Astrocyte (in vitro differentiated cells and primary cell): ENCODE measurements around the gene NFKBIL1. TPM values are rescaled to one million over a fixed set of nuclear protein-coding genes. Genes with fewer than 3 reads are reported as not detected.

Experiments
- DNase-seq: peaks from one replicate; pipeline ENCODE4 v3.0.0-alpha.2; 2010; ENCODE audit warnings: low read depth
- FAIRE-seq: peaks from 2 replicates; lab custom pipeline; 2011; peaks lifted over from hg19 to GRCh38; lab: Jason Lieb, UNC
- H2AFZ ChIP-seq: 2 replicates; pipeline ENCODE4 v1.6.0; 2012; ENCODE audit warnings: low read depth, low read length, inconsistent platforms
- H3K27ac ChIP-seq: 2 replicates; pipeline ENCODE4 v1.5.1; 2011; ENCODE audit warnings: low read depth, low read length, inconsistent platforms
- H3K27me3 ChIP-seq: 2 replicates; pipeline ENCODE4 v1.6.0; 2011; ENCODE audit warnings: low read length, inconsistent platforms; ENCODE audit not compliant: insufficient read depth
- H3K36me3 ChIP-seq: 2 replicates; pipeline ENCODE4 v1.5.1; 2011; ENCODE audit warnings: low read length, inconsistent platforms; ENCODE audit not compliant: insufficient read depth
- H3K4me1 ChIP-seq: 2 replicates; pipeline ENCODE4 v1.5.1; 2011; ENCODE audit warnings: low read length, inconsistent platforms; ENCODE audit not compliant: insufficient read depth
- H3K4me2 ChIP-seq: 2 replicates; pipeline ENCODE4 v1.6.0; 2012; ENCODE audit warnings: low read length, inconsistent platforms
- H3K4me3 ChIP-seq: 2 replicates; pipeline ENCODE4 v1.5.1; 2011; ENCODE audit warnings: low read depth, mild to moderate bottlenecking, low read length, inconsistent platforms; ENCODE audit not compliant: insufficient read depth
- H3K79me2 ChIP-seq: 2 replicates; pipeline ENCODE4 v1.6.0; 2012; ENCODE audit warnings: mild to moderate bottlenecking, low read length, inconsistent platforms; ENCODE audit not compliant: insufficient read depth
- H3K9ac ChIP-seq: 2 replicates; pipeline ENCODE4 v1.6.0; 2012; ENCODE audit warnings: mild to moderate bottlenecking, low read length, inconsistent platforms
- H3K9me3 ChIP-seq: 2 replicates; pipeline ENCODE4 v1.5.1; 2012; ENCODE audit warnings: low read depth, mild to moderate bottlenecking, low read length, inconsistent platforms; ENCODE audit not compliant: insufficient read depth
- H4K20me1 ChIP-seq: 2 replicates; pipeline ENCODE4 v1.6.0; 2012; ENCODE audit warnings: low read length, inconsistent platforms; ENCODE audit not compliant: insufficient read depth
- H3K27ac Mint-ChIP-seq: one replicate; pipeline ENCODE4 v1.8.0; 2021; ENCODE audit warnings: mild to moderate bottlenecking, mixed read lengths; ENCODE audit not compliant: unreplicated experiment
- H3K27me3 Mint-ChIP-seq: one replicate; pipeline ENCODE4 v1.8.0; 2021; ENCODE audit warnings: low read depth, mixed read lengths; ENCODE audit not compliant: unreplicated experiment
- H3K36me3 Mint-ChIP-seq: one replicate; pipeline ENCODE4 v1.8.0; 2021; ENCODE audit warnings: low read depth, mixed read lengths; ENCODE audit not compliant: unreplicated experiment
- H3K4me1 Mint-ChIP-seq: one replicate; pipeline ENCODE4 v1.8.0; 2021; ENCODE audit warnings: low read depth, mixed read lengths; ENCODE audit not compliant: unreplicated experiment
- H3K4me3 Mint-ChIP-seq: one replicate; pipeline ENCODE4 v1.8.0; 2021; ENCODE audit warnings: mild to moderate bottlenecking, moderate library complexity, mixed read lengths; ENCODE audit not compliant: unreplicated experiment
- H3K9me3 Mint-ChIP-seq: one replicate; pipeline ENCODE4 v1.8.0; 2021; ENCODE audit warnings: mild to moderate bottlenecking, mixed read lengths; ENCODE audit not compliant: unreplicated experiment
- EZH2 ChIP-seq: IDR thresholded peaks from 2 replicates; pipeline ENCODE4 v1.6.1; 2012; ENCODE audit warnings: mild to moderate bottlenecking, low read length, inconsistent platforms; ENCODE audit not compliant: insufficient read depth
- total RNA-seq: library from RNA; stranded (reverse); gene quantifications from 2 replicates; pipeline ENCODE4 v1.2.1, GENCODE V29; 2021
- TF ChIP-seq, protein P1 (sequence below): IDR thresholded peaks from 2 replicates; pipeline ENCODE4 v1.5.1; 2011; ENCODE audit warnings: low read depth, mild to moderate bottlenecking, inconsistent platforms, low read length, moderate library complexity; ENCODE audit not compliant: insufficient read depth

NFKBIL1 gene
- total RNA-seq, 1 donor from 2014 or later: 20.4 TPM

DNA sequence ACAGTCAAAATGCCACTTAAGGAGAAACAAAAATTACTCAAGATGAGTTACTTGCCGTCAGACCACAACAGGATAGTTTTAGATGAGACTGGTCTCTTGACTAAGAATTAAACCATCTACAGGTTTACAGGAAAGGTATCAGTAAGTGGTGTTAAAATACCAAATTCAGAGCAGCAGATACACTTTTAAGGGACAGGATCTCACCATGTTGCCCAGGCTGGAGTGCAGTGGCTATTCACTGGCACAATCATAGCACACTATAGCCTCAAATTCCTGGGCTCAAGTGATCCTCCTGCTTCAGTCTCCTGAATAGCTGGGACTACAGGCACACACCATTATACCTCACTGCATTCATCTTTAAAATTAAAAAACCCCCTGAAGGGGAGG, 14.0 kb upstream of the NFKBIL1 start:
- TF ChIP-seq, protein P1, sequence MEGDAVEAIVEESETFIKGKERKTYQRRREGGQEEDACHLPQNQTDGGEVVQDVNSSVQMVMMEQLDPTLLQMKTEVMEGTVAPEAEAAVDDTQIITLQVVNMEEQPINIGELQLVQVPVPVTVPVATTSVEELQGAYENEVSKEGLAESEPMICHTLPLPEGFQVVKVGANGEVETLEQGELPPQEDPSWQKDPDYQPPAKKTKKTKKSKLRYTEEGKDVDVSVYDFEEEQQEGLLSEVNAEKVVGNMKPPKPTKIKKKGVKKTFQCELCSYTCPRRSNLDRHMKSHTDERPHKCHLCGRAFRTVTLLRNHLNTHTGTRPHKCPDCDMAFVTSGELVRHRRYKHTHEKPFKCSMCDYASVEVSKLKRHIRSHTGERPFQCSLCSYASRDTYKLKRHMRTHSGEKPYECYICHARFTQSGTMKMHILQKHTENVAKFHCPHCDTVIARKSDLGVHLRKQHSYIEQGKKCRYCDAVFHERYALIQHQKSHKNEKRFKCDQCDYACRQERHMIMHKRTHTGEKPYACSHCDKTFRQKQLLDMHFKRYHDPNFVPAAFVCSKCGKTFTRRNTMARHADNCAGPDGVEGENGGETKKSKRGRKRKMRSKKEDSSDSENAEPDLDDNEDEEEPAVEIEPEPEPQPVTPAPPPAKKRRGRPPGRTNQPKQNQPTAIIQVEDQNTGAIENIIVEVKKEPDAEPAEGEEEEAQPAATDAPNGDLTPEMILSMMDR: no peak
- no peak for TF ChIP-seq EZH2
- Histone ChIP-seq H3K27ac (no peak overlapping the region), H2AFZ (no peak overlapping the region), H3K79me2 (peaks cover 54% of the 10 kb centered on the region), H3K4me1 (peaks cover 3% of the 10 kb centered on the region), H3K4me3 (no peak overlapping the region), H3K9me3 (no peaks in the 10 kb centered on the region), H3K27me3 (no peaks in the 10 kb centered on the region), H3K4me2 (no peak overlapping the region), H3K36me3 (peaks cover 72% of the 10 kb centered on the region), H4K20me1 (peaks cover 97% of the 10 kb centered on the region), H3K9ac (no peak overlapping the region)
- Mint-ChIP-seq H3K27me3 (no peaks in the 10 kb centered on the region), H3K4me3 (no peak overlapping the region), H3K4me1 (peaks cover 8% of the 10 kb centered on the region), H3K36me3 (peaks cover 17% of the 10 kb centered on the region), H3K27ac (peak overlapping the region; percentile 55), H3K9me3 (no peaks in the 10 kb centered on the region)
- DNase-seq: no peak
- FAIRE-seq: no peak

GRCh38 chr6:31534011-31534410, 13.4 kb upstream of the NFKBIL1 start:
- peaks cover 78% of the 10 kb centered on the region for H3K36me3 ChIP-seq
- Mint-ChIP-seq H3K27me3 (no peaks in the 10 kb centered on the region), H3K27ac (no peak overlapping the region)

DNA sequence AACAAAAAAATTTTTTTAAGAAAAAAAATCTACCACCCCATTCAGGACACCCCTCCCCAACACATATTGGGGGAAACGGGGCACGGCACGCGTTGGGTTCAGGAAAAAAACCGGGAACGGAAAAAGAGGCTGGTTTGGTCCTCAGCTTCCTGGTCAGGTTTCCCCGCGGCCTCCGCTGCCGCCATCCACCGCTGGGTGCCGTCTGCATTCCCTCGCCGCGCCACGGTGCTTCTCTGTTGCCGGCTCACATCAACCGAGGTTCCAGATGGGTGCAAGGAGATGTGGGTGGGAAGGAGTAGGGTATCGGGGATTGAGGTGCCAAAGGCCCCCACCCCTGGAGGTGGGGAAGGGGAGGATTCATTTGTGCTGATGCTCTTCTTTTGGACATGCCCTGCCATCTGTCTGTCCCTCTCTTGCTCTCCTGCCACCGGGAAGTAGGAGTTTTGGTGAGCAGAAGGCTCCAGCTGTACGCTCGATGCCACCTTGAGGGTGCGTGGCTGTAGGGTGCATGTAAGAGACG, 12.8 kb upstream of the NFKBIL1 start:
- peaks cover 84% of the 10 kb centered on the region for H3K36me3 ChIP-seq
- H3K4me1 ChIP-seq: peaks cover 14% of the 10 kb centered on the region
- H3K9ac ChIP-seq: no peak overlapping the region
- no peak overlapping the region for H2AFZ ChIP-seq
- no peak overlapping the region for H3K27ac ChIP-seq
- Mint-ChIP-seq H3K36me3 (peaks cover 26% of the 10 kb centered on the region), H3K4me1 (peaks cover 20% of the 10 kb centered on the region), H3K4me3 (no peak overlapping the region), H3K27me3 (no peaks in the 10 kb centered on the region), H3K27ac (no peak overlapping the region), H3K9me3 (no peaks in the 10 kb centered on the region)
- peaks cover 99% of the 10 kb centered on the region for H4K20me1 ChIP-seq
- no peak for FAIRE-seq
- TF ChIP-seq, protein P1: no peak
- no peak for TF ChIP-seq EZH2
- no peak overlapping the region for H3K4me2 ChIP-seq
- H3K27me3 ChIP-seq: no peaks in the 10 kb centered on the region
- H3K79me2 ChIP-seq: peaks cover 65% of the 10 kb centered on the region
- no peak overlapping the region for H3K4me3 ChIP-seq
- no peak for DNase-seq
- no peaks in the 10 kb centered on the region for H3K9me3 ChIP-seq

More at GRCh38 chr6:31534011-31534410, 13.4 kb upstream of the NFKBIL1 start:
- Histone ChIP-seq H3K9me3 (no peaks in the 10 kb centered on the region), H3K4me1 (peaks cover 8% of the 10 kb centered on the region), H3K4me3 (no peak overlapping the region), H3K79me2 (peaks cover 60% of the 10 kb centered on the region), H2AFZ (no peak overlapping the region), H3K27me3 (no peaks in the 10 kb centered on the region), H3K9ac (no peak overlapping the region), H4K20me1 (peaks cover 99% of the 10 kb centered on the region), H3K27ac (no peak overlapping the region), H3K4me2 (no peak overlapping the region)
- no peak overlapping the region for H3K4me3 Mint-ChIP-seq
- no peaks in the 10 kb centered on the region for H3K9me3 Mint-ChIP-seq
- DNase-seq: no peak
- FAIRE-seq: no peak
- TF ChIP-seq, protein P1: no peak
- TF ChIP-seq EZH2: no peak
- H3K36me3 Mint-ChIP-seq: peaks cover 21% of the 10 kb centered on the region
- H3K4me1 Mint-ChIP-seq: peaks cover 14% of the 10 kb centered on the region
